H1 (cell line): ENCODE results near the gene ATP6V0E2. TPM values are rescaled to one million over a fixed set of nuclear protein-coding genes. Genes with fewer than 3 reads are reported as not detected.

Source experiments
- CTCF ChIA-PET: fragments of 300-600 bp; sonication (Branson Sonifier 250); formaldehyde crosslinking; loops from one replicate; lab custom pipeline; 2021; ENCODE audit not compliant: partially characterized antibody; lab: Charles Lee
- POLR2A ChIA-PET: fragments of 300-600 bp; sonication (Branson Sonifier 250); formaldehyde crosslinking; loops from one replicate; lab custom pipeline; 2021; ENCODE audit warnings: inconsistent platforms; ENCODE audit not compliant: partially characterized antibody; lab: Charles Lee
- DNase-seq, 2 experiments: peaks; one replicate each; pipeline versions ENCODE4 v3.0.0 to v3.0.0-alpha.2; 2010 to 2022; ENCODE audit warnings: low spot score in 2 of 2, low read depth in 1 of 2, mixed read lengths in 1 of 2
- FAIRE-seq: peaks from 2 replicates; lab custom pipeline; 2011; peaks lifted over from hg19 to GRCh38; lab: Jason Lieb, UNC
- H2AFZ ChIP-seq: 2 replicates; pipeline ENCODE4 v1.8.1; 2012; ENCODE audit warnings: low read length, inconsistent platforms
- H2AK5ac ChIP-seq: 2 replicates; pipeline ENCODE4 v1.6.1; 2013; ENCODE audit warnings: low read depth, low read length
- H2BK120ac ChIP-seq: replicated peaks from 2 replicates; pipeline ENCODE3; 2013; ENCODE audit warnings: low read depth, low read length, inconsistent platforms
- H2BK12ac ChIP-seq: 2 replicates; pipeline ENCODE4 v1.6.1; 2013; ENCODE audit warnings: low read depth, low read length
- H2BK15ac ChIP-seq: 2 replicates; pipeline ENCODE4 v1.6.1; 2013; ENCODE audit warnings: low read length
- H2BK20ac ChIP-seq: 2 replicates; pipeline ENCODE4 v1.6.1; 2013; ENCODE audit warnings: low read length
- H2BK5ac ChIP-seq: 2 replicates; pipeline ENCODE4 v1.6.1; 2013; ENCODE audit warnings: low read depth, low read length
- H3K14ac ChIP-seq: 2 replicates; pipeline ENCODE4 v1.6.1; 2013; ENCODE audit warnings: inconsistent platforms; ENCODE audit not compliant: insufficient read length
- H3K18ac ChIP-seq: 2 replicates; pipeline ENCODE4 v1.6.1; 2013; ENCODE audit warnings: low read length; ENCODE audit errors: extremely low read depth
- H3K23ac ChIP-seq: 2 replicates; pipeline ENCODE4 v1.6.1; 2013; ENCODE audit warnings: inconsistent platforms; ENCODE audit not compliant: insufficient read length
- H3K23me2 ChIP-seq: 2 replicates; pipeline ENCODE4 v1.6.1; 2013; ENCODE audit warnings: low read depth, low read length
- H3K27ac ChIP-seq: 2 replicates; pipeline ENCODE4 v1.6.1; 2011; ENCODE audit warnings: low read depth, low read length, inconsistent platforms
- H3K27me3 ChIP-seq, 4 experiments: replicated peaks in 1 of 4; 1 replicate in 1 of 4; 2 replicates in 3 of 4; pipeline versions ENCODE4 v1.6.1 to v1.8.1; 2011 to 2013; ENCODE audit warnings: low read length in 3 of 4, mild to moderate bottlenecking in 3 of 4, inconsistent platforms in 2 of 4, mixed read lengths in 2 of 4, moderate library complexity in 1 of 4; ENCODE audit not compliant: control insufficient read depth in 3 of 4, insufficient read depth in 3 of 4; ENCODE audit errors: extremely low read depth in 1 of 4
- H3K36me3 ChIP-seq, 4 experiments: 2 replicates each; pipeline versions ENCODE4 v1.6.1 to v1.8.1; 2011 to 2013; ENCODE audit warnings: mild to moderate bottlenecking in 4 of 4, low read length in 3 of 4, moderate library complexity in 2 of 4, control low read depth in 1 of 4, inconsistent platforms in 1 of 4; ENCODE audit not compliant: insufficient read depth in 4 of 4, control insufficient read depth in 2 of 4
- H3K4ac ChIP-seq: replicated peaks from 2 replicates; pipeline ENCODE3; 2013; ENCODE audit warnings: low read length, low read depth, mixed read lengths, inconsistent platforms; ENCODE audit not compliant: insufficient read length
- H3K4me1 ChIP-seq, 4 experiments: replicated peaks in 1 of 4; 1 replicate in 1 of 4; 2 replicates in 3 of 4; pipeline versions ENCODE4 v1.6.1 to v1.8.1; 2011 to 2013; ENCODE audit warnings: low read length in 3 of 4, inconsistent platforms in 2 of 4, mixed read lengths in 1 of 4; ENCODE audit not compliant: insufficient read depth in 4 of 4, control insufficient read depth in 3 of 4
- H3K4me2 ChIP-seq, 2 experiments: 2 replicates each; pipeline versions ENCODE4 v1.6.1 to v1.8.1; 2011 to 2013; ENCODE audit warnings: low read depth in 2 of 2, low read length in 2 of 2, control low read depth in 1 of 2, inconsistent platforms in 1 of 2, mild to moderate bottlenecking in 1 of 2; ENCODE audit not compliant: insufficient read depth in 1 of 2
- H3K4me3 ChIP-seq, 4 experiments: fragments of 200-600, 300-600 bp in 1 of 4; sonication (generic), shearing (Covaris generic), sonication (Bioruptor Twin) in 1 of 4; 2 replicates each; pipeline versions ENCODE4 v1.5.1 to v1.8.1; 2011 to 2016; ENCODE audit warnings: low read length in 4 of 4, low read depth in 3 of 4, control low read depth in 2 of 4, inconsistent platforms in 2 of 4, mild to moderate bottlenecking in 2 of 4, mixed read lengths in 1 of 4, moderate library complexity in 1 of 4; ENCODE audit not compliant: insufficient read depth in 2 of 4; ENCODE audit errors: extremely low read depth in 1 of 4
- H3K56ac ChIP-seq: replicated peaks from 2 replicates; pipeline ENCODE3; 2013; ENCODE audit warnings: low read depth, mild to moderate bottlenecking, mixed read lengths, low read length, inconsistent platforms; ENCODE audit not compliant: insufficient read length
- H3K79me1 ChIP-seq: 2 replicates; pipeline ENCODE4 v1.6.1; 2013; ENCODE audit warnings: low read depth, low read length, control low read depth
- H3K79me2 ChIP-seq, 2 experiments: 2 replicates each; pipeline versions ENCODE4 v1.6.1 to v1.8.1; 2012 to 2013; ENCODE audit warnings: low read length in 2 of 2, mild to moderate bottlenecking in 2 of 2, inconsistent platforms in 1 of 2; ENCODE audit not compliant: insufficient read depth in 2 of 2, control insufficient read depth in 1 of 2
- H3K9ac ChIP-seq, 4 experiments: replicated peaks in 1 of 4; 1 replicate in 1 of 4; 2 replicates in 3 of 4; pipeline versions ENCODE4 v1.6.1 to v1.8.1; 2011 to 2013; ENCODE audit warnings: low read depth in 3 of 4, low read length in 3 of 4, control low read depth in 2 of 4, mild to moderate bottlenecking in 2 of 4, moderate library complexity in 2 of 4, inconsistent platforms in 1 of 4; ENCODE audit errors: extremely low read depth in 1 of 4
- H3K9me3 ChIP-seq, 2 experiments: 2 replicates each; pipeline versions ENCODE4 v1.6.1 to v1.8.1; 2012 to 2013; ENCODE audit warnings: mild to moderate bottlenecking in 2 of 2, moderate library complexity in 2 of 2, control low read depth in 1 of 2, inconsistent platforms in 1 of 2, low read depth in 1 of 2, low read length in 1 of 2, mixed read lengths in 1 of 2; ENCODE audit not compliant: insufficient read depth in 2 of 2
- H4K20me1 ChIP-seq, 2 experiments: replicated peaks in 1 of 2; 2 replicates each; pipeline versions ENCODE3 to v1.8.1; 2011 to 2013; ENCODE audit warnings: inconsistent platforms in 2 of 2, low read length in 2 of 2, mild to moderate bottlenecking in 1 of 2; ENCODE audit not compliant: insufficient read depth in 2 of 2, control insufficient read depth in 1 of 2
- H4K5ac ChIP-seq: 2 replicates; pipeline ENCODE4 v1.6.1; 2013; ENCODE audit warnings: low read length, low read depth, mixed read lengths, inconsistent platforms; ENCODE audit not compliant: insufficient read length
- H4K8ac ChIP-seq: 2 replicates; pipeline ENCODE4 v1.8.0; 2013; ENCODE audit warnings: mild to moderate bottlenecking, moderate library complexity, low read length, inconsistent platforms; ENCODE audit not compliant: insufficient read depth; ENCODE audit errors: extremely low read depth
- H4K91ac ChIP-seq: replicated peaks from 2 replicates; pipeline ENCODE3; 2013; ENCODE audit warnings: low read length, mixed read lengths, inconsistent platforms; ENCODE audit not compliant: insufficient read length
- CHD2 ChIP-seq: IDR thresholded peaks from 2 replicates; pipeline ENCODE4 v1.6.1; 2012; ENCODE audit warnings: low read length, improper control_type of control experiment
- EP300 ChIP-seq, 2 experiments: IDR thresholded peaks; 1 replicate in 1 of 2; 2 replicates in 1 of 2; pipeline ENCODE4 v1.6.1; 2011 to 2012; ENCODE audit warnings: low read depth in 2 of 2, low read length in 2 of 2, mild to moderate bottlenecking in 2 of 2, borderline replicate concordance in 1 of 2, inconsistent platforms in 1 of 2, moderate library complexity in 1 of 2
- EZH2 ChIP-seq: fragments of 200-600 bp; sonication (generic); IDR thresholded peaks from 2 replicates; pipeline ENCODE4 v1.7.1; 2012; ENCODE audit warnings: low read depth, mild to moderate bottlenecking, moderate library complexity, low read length, inconsistent platforms; ENCODE audit not compliant: severe bottlenecking
- HDAC2 ChIP-seq, 2 experiments: fragments of 300-600 bp in 1 of 2; sonication (generic) in 1 of 2; IDR thresholded peaks; 2 replicates each; pipeline ENCODE4 v1.6.1; 2011 to 2012; ENCODE audit warnings: low read depth in 2 of 2, low read length in 2 of 2, mild to moderate bottlenecking in 2 of 2, moderate library complexity in 2 of 2, borderline replicate concordance in 1 of 2, inconsistent platforms in 1 of 2
- KDM4A ChIP-seq: IDR thresholded peaks from one replicate; pipeline ENCODE4 v1.7.1; 2012; ENCODE audit warnings: low read depth, mild to moderate bottlenecking, moderate library complexity, low read length, inconsistent platforms; ENCODE audit not compliant: severe bottlenecking
- RXRA ChIP-seq: IDR thresholded peaks from 2 replicates; pipeline ENCODE4 v1.6.1; 2011; ENCODE audit warnings: low read depth, mild to moderate bottlenecking, low read length, moderate library complexity; ENCODE audit not compliant: insufficient read depth
- SIN3A ChIP-seq, 2 experiments: IDR thresholded peaks in 1 of 2; conservative IDR thresholded peaks in 1 of 2; 2 replicates each; pipeline ENCODE4 v1.6.1; 2011 to 2012; ENCODE audit warnings: low read length in 2 of 2, improper control_type of control experiment in 1 of 2, low read depth in 1 of 2, mild to moderate bottlenecking in 1 of 2
- SRF ChIP-seq: IDR thresholded peaks from 2 replicates; pipeline ENCODE4 v1.6.1; 2011; ENCODE audit warnings: mild to moderate bottlenecking, low read depth, low read length, moderate library complexity
- TEAD4 ChIP-seq: IDR thresholded peaks from 2 replicates; pipeline ENCODE4 v1.6.1; 2012; ENCODE audit warnings: low read depth, low read length, inconsistent platforms, mixed read lengths
- WGBS, 2 experiments: shearing (Covaris generic) in 1 of 2; methylation state at CpG; one replicate each; pipeline versions ENCODE4 v1.1.6 to v1.1.7; 2013 to 2015; ENCODE audit warnings: low lambda C conversion rate in 2 of 2, mixed read lengths in 2 of 2, inconsistent platforms in 1 of 2, low coverage in 1 of 2, missing lambda C conversion rate in 1 of 2; ENCODE audit not compliant: insufficient replicate concordance in 2 of 2, insufficient coverage in 1 of 2, insufficient read length in 1 of 2; ENCODE audit errors: extremely low coverage in 1 of 2, missing lambda C conversion rate in 1 of 2; 5-methylcytosine and 5-hydroxymethylcytosine counted together
- polyA plus RNA-seq, 7 experiments: library from polyadenylated mRNA; depleted of rRNA in 3 of 7; stranded (reverse) in 5 of 7; unstranded in 2 of 7; fragments of >200 nt in 5 of 7; fragments of 200-250 nt in 2 of 7; gene quantifications; 1 replicate in 5 of 7; 2 replicates in 1 of 7; 4 replicates in 1 of 7; pipeline versions ENCODE4 v1.2.1 to v1.2.3, GENCODE V29; 2011 to 2013; ENCODE audit warnings: missing spikeins in 2 of 7, mixed read lengths in 2 of 7
- total RNA-seq: library from RNA; stranded (reverse); fragmentation: NEBNext Ultra II Directional; extraction: Animal tissue kit (Norgen Biotek cat#: 25700); gene quantifications from 2 replicates; pipeline ENCODE4 v1.2.1, GENCODE V29; 2021
- TF ChIP-seq, protein P1 (sequence below), 3 experiments: IDR thresholded peaks; 1 replicate in 2 of 3; 2 replicates in 1 of 3; pipeline versions ENCODE4 v1.5.1 to v1.6.1; 2011; ENCODE audit warnings: low read length in 3 of 3, mild to moderate bottlenecking in 3 of 3, inconsistent platforms in 2 of 3, low read depth in 1 of 3, moderate library complexity in 1 of 3; ENCODE audit not compliant: insufficient read depth in 1 of 3; ENCODE audit errors: control extremely low read depth in 1 of 3

Gene ATP6V0E2
- total and polyA plus RNA-seq, 2 of the 8 experiments (the other 6 are each of a cell fraction or from before 2014, with no cell fraction given): 26.1 to 47.9 TPM

DNA sequence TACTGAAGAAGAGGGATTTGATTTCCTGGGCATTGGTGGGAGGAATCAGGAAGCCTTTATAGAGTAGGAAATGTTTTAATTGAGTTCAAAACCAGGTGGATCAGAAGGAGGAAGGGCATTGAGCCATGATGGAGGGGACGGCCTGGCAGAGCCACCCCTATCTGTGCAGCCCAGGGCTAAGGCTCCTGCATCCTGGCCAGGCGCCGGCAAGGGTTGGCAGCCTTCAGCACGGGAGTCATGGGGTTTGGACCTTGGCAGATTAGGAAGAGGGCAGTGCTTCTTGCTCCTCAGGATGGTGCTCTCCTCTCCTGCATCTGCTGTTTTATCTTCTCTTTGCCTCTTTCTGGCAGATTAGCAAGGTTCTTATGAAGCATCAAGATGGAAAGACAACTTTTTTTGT, 23.1 kb upstream of the ATP6V0E2 start:
- Histone ChIP-seq H3K4ac (no peak overlapping the region), H3K9me3 (no peaks in the 10 kb centered on the region), H4K8ac (no peak overlapping the region), H3K27ac (no peak overlapping the region), H4K20me1 (no peaks in the 10 kb centered on the region), H3K79me1 (no peaks in the 10 kb centered on the region), H2BK5ac (no peak overlapping the region), H3K9ac (no peak overlapping the region), H3K56ac (no peak overlapping the region), H3K23me2 (no peaks in the 10 kb centered on the region), H3K79me2 (no peaks in the 10 kb centered on the region), H4K91ac (no peak overlapping the region), H2AK5ac (no peak overlapping the region), H4K5ac (no peak overlapping the region), H3K18ac (no peak overlapping the region), H3K4me1 (peaks cover 3 to 14% (median 9%) of the 10 kb centered on the region in 4 experiments), H2BK12ac (no peak overlapping the region), H3K4me3 (no peak overlapping the region), H3K14ac (no peak overlapping the region), H2BK120ac (no peak overlapping the region), H2BK15ac (no peak overlapping the region), H3K4me2 (no peak overlapping the region), H3K27me3 (no peaks in the 10 kb centered on the region), H3K36me3 (no peaks in the 10 kb centered on the region), H2AFZ (no peak overlapping the region), H3K23ac (no peak overlapping the region), H2BK20ac (no peak overlapping the region)
- 80% methylated on average over 4 of the region's 4 CpGs; no CpG with 5 or more reads in 1 of the 2 experiments for WGBS, 2 experiments
- DNase-seq (no peak), FAIRE-seq (no peak)
- CTCF ChIA-PET: interaction anchor here (1.0 to 13.8 kb wide), 15 partner anchors 10 to 108 kb away, joined by 3 to 209 read pairs (median 9); partner anchors contain the start of gene ZNF862
- POLR2A ChIA-PET: interaction anchor here (1.3 kb wide), 1 partner anchor 9 kb away, joined by 3 read pairs; no protein-coding TSS in a partner anchor
- no peak for TF ChIP-seq KDM4A
- TF ChIP-seq TEAD4: no peak
- no peak for TF ChIP-seq CHD2
- no peak for TF ChIP-seq SIN3A (conservative IDR thresholded peaks at IDR 0.05 in 1 of 2, IDR thresholded peaks at IDR 0.05 in 1 of 2; ENCODE audit: low read depth in 1 of 2, low read length in 2 of 2)
- no peak for TF ChIP-seq RXRA
- TF ChIP-seq EZH2: no peak
- TF ChIP-seq SRF: no peak
- TF ChIP-seq, protein P1, sequence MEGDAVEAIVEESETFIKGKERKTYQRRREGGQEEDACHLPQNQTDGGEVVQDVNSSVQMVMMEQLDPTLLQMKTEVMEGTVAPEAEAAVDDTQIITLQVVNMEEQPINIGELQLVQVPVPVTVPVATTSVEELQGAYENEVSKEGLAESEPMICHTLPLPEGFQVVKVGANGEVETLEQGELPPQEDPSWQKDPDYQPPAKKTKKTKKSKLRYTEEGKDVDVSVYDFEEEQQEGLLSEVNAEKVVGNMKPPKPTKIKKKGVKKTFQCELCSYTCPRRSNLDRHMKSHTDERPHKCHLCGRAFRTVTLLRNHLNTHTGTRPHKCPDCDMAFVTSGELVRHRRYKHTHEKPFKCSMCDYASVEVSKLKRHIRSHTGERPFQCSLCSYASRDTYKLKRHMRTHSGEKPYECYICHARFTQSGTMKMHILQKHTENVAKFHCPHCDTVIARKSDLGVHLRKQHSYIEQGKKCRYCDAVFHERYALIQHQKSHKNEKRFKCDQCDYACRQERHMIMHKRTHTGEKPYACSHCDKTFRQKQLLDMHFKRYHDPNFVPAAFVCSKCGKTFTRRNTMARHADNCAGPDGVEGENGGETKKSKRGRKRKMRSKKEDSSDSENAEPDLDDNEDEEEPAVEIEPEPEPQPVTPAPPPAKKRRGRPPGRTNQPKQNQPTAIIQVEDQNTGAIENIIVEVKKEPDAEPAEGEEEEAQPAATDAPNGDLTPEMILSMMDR (IDR thresholded peaks at IDR 0.05; ENCODE audit: control extremely low read depth in 1 of 3, insufficient read depth in 1 of 3, low read depth in 1 of 3, low read length in 3 of 3): no peak
- TF ChIP-seq EP300 (IDR thresholded peaks at IDR 0.05; ENCODE audit: borderline replicate concordance in 1 of 2, low read depth in 2 of 2, low read length in 2 of 2): no peak
- TF ChIP-seq HDAC2 (IDR thresholded peaks at IDR 0.05; ENCODE audit: borderline replicate concordance in 1 of 2, low read depth in 2 of 2, low read length in 2 of 2): no peak
